Spleen (tissue), 11 donors: Measurements from ENCODE around the gene POLA2. TPM values are rescaled to one million over a fixed set of nuclear protein-coding genes. Genes with fewer than 3 reads are reported as not detected.

Experiments
- DNase-seq: peaks from one replicate; pipeline ENCODE4 v3.0.0-alpha.2; 2020
- H3K27ac ChIP-seq, 8 donors: fragments of 200-600 bp; sonication (generic) in 7 of 8; 1 replicate in 4 of 8; 2 replicates in 4 of 8; pipeline versions ENCODE4 v1.5.0 to v1.8.0; 2016 to 2021; ENCODE audit warnings: inconsistent platforms in 4 of 8, mild to moderate bottlenecking in 4 of 8, moderate library complexity in 1 of 8
- H3K27me3 ChIP-seq, 7 donors: fragments of 200-600 bp; sonication (generic) in 6 of 7; replicated peaks in 1 of 7; 1 replicate in 4 of 7; 2 replicates in 3 of 7; pipeline versions ENCODE4 v1.5.0 to v1.8.0; 2016 to 2021; ENCODE audit warnings: inconsistent platforms in 3 of 7, mild to moderate bottlenecking in 1 of 7
- H3K36me3 ChIP-seq, 6 donors: fragments of 200-600 bp; sonication (generic) in 5 of 6; 1 replicate in 4 of 6; 2 replicates in 2 of 6; pipeline versions ENCODE4 v1.5.0 to v1.8.0; 2016 to 2021; ENCODE audit warnings: inconsistent platforms in 2 of 6
- H3K4me1 ChIP-seq, 6 donors: fragments of 200-600 bp; sonication (generic) in 5 of 6; 1 replicate in 3 of 6; 2 replicates in 3 of 6; pipeline versions ENCODE4 v1.5.0 to v1.8.0; 2016 to 2021; ENCODE audit warnings: inconsistent platforms in 3 of 6
- H3K4me3 ChIP-seq, 8 donors: fragments of 200-600 bp; sonication (generic) in 7 of 8; 1 replicate in 4 of 8; 2 replicates in 4 of 8; pipeline versions ENCODE4 v1.5.0 to v1.8.0; 2016 to 2021; ENCODE audit warnings: inconsistent platforms in 4 of 8, mild to moderate bottlenecking in 4 of 8, moderate library complexity in 2 of 8
- H3K9me3 ChIP-seq, 8 donors: fragments of 200-600 bp; sonication (generic) in 7 of 8; 1 replicate in 4 of 8; 2 replicates in 4 of 8; pipeline versions ENCODE4 v1.5.0 to v1.8.0; 2016 to 2021; ENCODE audit warnings: inconsistent platforms in 4 of 8
- POLR2A ChIP-seq, 3 donors: fragments of 450-650 bp; IDR thresholded peaks; one replicate each; pipeline ENCODE4 v1.5.1; 2017; ENCODE audit warnings: antibody characterized with exemption in 3 of 3, mild to moderate bottlenecking in 1 of 3
- POLR2AphosphoS5 ChIP-seq, 3 donors: sonication (generic); formaldehyde crosslinking; IDR thresholded peaks; one replicate each; pipeline ENCODE4 v1.5.1; 2017; ENCODE audit warnings: antibody characterized with exemption in 3 of 3
- WGBS, 5 donors: extraction: QIAGEN DNeasy Blood & Tissue Kit in 3 of 5; methylation state at CpG; one replicate each; pipeline versions ENCODE4 v1.1.5 to v1.1.7; 2013 to 2018; 5-methylcytosine and 5-hydroxymethylcytosine counted together
- intact Hi-C: fragments of 100-400 bp; cut with DNase I; formaldehyde crosslinking; loops from one replicate; pipeline ENCODE4 v1.15.0; 2023; ENCODE audit warnings: low total_unique reads
- polyA plus RNA-seq, 3 donors: library from polyadenylated mRNA; stranded (reverse); fragments of 200-250 nt; gene quantifications; one replicate each; pipeline ENCODE4 v1.2.1, GENCODE V29; 2013
- total RNA-seq, 7 donors: library from RNA; depleted of rRNA in 3 of 7; stranded (reverse); fragments of >200 nt in 3 of 7; fragmentation: NEBNext Ultra II Directional in 4 of 7; extraction: Animal tissue kit (Norgen Biotek cat#: 25700) in 4 of 7; gene quantifications; one replicate each; pipeline versions ENCODE4 v1.1.0 to v1.2.1, GENCODE V29; 2016 to 2021
- TF ChIP-seq, protein P1 (sequence below), 11 experiments: fragments of 200-600 bp in 7 of 11; fragments of 450-650 bp in 4 of 11; sonication (generic) in 4 of 11; IDR thresholded peaks in 8 of 11; conservative IDR thresholded peaks in 3 of 11; 1 replicate in 7 of 11; 2 replicates in 4 of 11; pipeline versions ENCODE4 v1.4.0 to v1.8.0; 2016 to 2021; ENCODE audit warnings: antibody characterized with exemption in 11 of 11, inconsistent platforms in 4 of 11, mild to moderate bottlenecking in 1 of 11
- donor health status: healthy with polysubstance abuse.
- donor health status: DM: no; HTN: no; CAD: no; lungs with moderate emphysema.
- donor health status: DM: no; HTN: no; CAD: no.
- donor health status: Bipolar disorder and iron deficiency.
- donor health status: healthy.
- donor health status: DM: no; HTN: no; CAD: no.
- donor health status: DM: yes; HTN: yes; CAD: no.

POLA2 gene
- total and polyA plus RNA-seq, 10 donors: 9.0 to 25.9 (median 14.1) TPM

- H3K27ac ChIP-seq: peak overlapping the region; percentile 5 to 95 (median 78)
- peaks cover 0 to 66% (median 40%) of the 10 kb centered on the region in 6 donors for H3K36me3 ChIP-seq
- intact Hi-C loops: no loop called here
These were observed 37.0 kb downstream of the POLA2 start for GRCh38 chr11:65298655-65299179.

GRCh38 chr11:65300621-65301275 is 39.0 kb downstream of the POLA2 start:
- no peaks in the 10 kb centered on the region for H3K9me3 ChIP-seq
- H3K27me3 ChIP-seq: no peaks in the 10 kb centered on the region
- 88 to 95% (median 91%) methylated on average over 17 of the region's 17 CpGs for WGBS, 5 donors
- peak; percentile 30 for DNase-seq
- intact Hi-C loops: no loop called here
- peaks cover 0 to 66% (median 20%) of the 10 kb centered on the region in 6 donors for H3K36me3 ChIP-seq
- H3K4me1 ChIP-seq: peaks cover 8 to 70% (median 45%) of the 10 kb centered on the region in 6 donors
- peak overlapping the region in 4 of 8 donors; percentile 52 to 95 (median 84) for H3K27ac ChIP-seq
- TF ChIP-seq POLR2A (IDR thresholded peaks at IDR 0.05) (no peak), POLR2AphosphoS5 (IDR thresholded peaks at IDR 0.05) (no peak)
- TF ChIP-seq, protein P1, sequence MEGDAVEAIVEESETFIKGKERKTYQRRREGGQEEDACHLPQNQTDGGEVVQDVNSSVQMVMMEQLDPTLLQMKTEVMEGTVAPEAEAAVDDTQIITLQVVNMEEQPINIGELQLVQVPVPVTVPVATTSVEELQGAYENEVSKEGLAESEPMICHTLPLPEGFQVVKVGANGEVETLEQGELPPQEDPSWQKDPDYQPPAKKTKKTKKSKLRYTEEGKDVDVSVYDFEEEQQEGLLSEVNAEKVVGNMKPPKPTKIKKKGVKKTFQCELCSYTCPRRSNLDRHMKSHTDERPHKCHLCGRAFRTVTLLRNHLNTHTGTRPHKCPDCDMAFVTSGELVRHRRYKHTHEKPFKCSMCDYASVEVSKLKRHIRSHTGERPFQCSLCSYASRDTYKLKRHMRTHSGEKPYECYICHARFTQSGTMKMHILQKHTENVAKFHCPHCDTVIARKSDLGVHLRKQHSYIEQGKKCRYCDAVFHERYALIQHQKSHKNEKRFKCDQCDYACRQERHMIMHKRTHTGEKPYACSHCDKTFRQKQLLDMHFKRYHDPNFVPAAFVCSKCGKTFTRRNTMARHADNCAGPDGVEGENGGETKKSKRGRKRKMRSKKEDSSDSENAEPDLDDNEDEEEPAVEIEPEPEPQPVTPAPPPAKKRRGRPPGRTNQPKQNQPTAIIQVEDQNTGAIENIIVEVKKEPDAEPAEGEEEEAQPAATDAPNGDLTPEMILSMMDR (IDR thresholded peaks at IDR 0.05 in 8 of 11, conservative IDR thresholded peaks at IDR 0.05 in 3 of 11): no peak
- no peak overlapping the region for H3K4me3 ChIP-seq

More at GRCh38 chr11:65298655-65299179, 37.0 kb downstream of the POLA2 start:
- no peaks in the 10 kb centered on the region for H3K27me3 ChIP-seq
- H3K4me3 ChIP-seq: no peak overlapping the region
- DNase-seq: peak; percentile 65
- WGBS, 5 donors: 62 to 78% (median 71%) methylated on average over 12 of the region's 12 CpGs
- no peaks in the 10 kb centered on the region for H3K9me3 ChIP-seq
- peaks cover 8 to 89% (median 52%) of the 10 kb centered on the region in 6 donors for H3K4me1 ChIP-seq
- TF ChIP-seq POLR2AphosphoS5 (IDR thresholded peaks at IDR 0.05): no peak
- TF ChIP-seq, protein P1 (IDR thresholded peaks at IDR 0.05 in 8 of 11, conservative IDR thresholded peaks at IDR 0.05 in 3 of 11): no peak
- TF ChIP-seq POLR2A (IDR thresholded peaks at IDR 0.05): no peak

GRCh38 chr11:65301491-65302329 is 39.9 kb downstream of the POLA2 start:
- peaks cover 0 to 64% (median 10%) of the 10 kb centered on the region in 6 donors for H3K36me3 ChIP-seq
- intact Hi-C loops: no loop called here
- peaks cover 8 to 62% (median 40%) of the 10 kb centered on the region in 6 donors for H3K4me1 ChIP-seq
- H3K27ac ChIP-seq: peak overlapping the region in 7 of 8 donors; percentile 3 to 95 (median 58)
- 56 to 66% (median 61%) methylated on average over 5 to 12 of the region's 12 CpGs for WGBS, 5 donors
- H3K27me3 ChIP-seq: no peaks in the 10 kb centered on the region
- peak; percentile 22 to 76 (median 75) for TF ChIP-seq POLR2AphosphoS5 (IDR thresholded peaks at IDR 0.05)
- TF ChIP-seq POLR2A (IDR thresholded peaks at IDR 0.05): no peak
- TF ChIP-seq, protein P1 (IDR thresholded peaks at IDR 0.05 in 8 of 11, conservative IDR thresholded peaks at IDR 0.05 in 3 of 11): no peak
- peak; percentile 77 for DNase-seq
- no peak overlapping the region for H3K4me3 ChIP-seq
- H3K9me3 ChIP-seq: no peaks in the 10 kb centered on the region
